Measurements from ENCODE around the gene PRM2.

PRM2 gene

GRCh38 chr16:11248133-11248532 is 28.1 kb downstream of the PRM2 start:
- no peak for DNase-seq (ENCODE audit: low spot score)

DNA sequence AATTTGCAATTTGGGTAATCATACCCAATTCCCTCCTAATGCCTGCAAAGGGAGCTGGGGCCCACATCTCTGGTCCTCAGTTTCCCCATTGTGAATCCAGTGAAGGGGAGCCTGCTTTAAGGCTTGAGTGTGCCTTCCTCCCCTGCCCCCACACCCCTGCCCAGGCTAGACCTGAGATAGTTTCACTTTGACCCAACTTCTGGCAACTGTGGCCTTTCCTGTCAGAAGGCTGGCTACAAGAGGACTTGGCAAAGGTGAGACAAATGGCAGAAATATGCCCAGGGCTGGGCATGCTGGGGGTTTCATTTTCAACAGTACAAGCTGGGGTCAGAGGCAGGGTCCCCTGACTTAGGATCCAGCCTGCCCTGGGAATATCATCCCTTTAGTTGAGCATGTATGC is 30.3 kb downstream of the PRM2 start:
- DNase-seq (ENCODE audit: low spot score), result no peak

DNA sequence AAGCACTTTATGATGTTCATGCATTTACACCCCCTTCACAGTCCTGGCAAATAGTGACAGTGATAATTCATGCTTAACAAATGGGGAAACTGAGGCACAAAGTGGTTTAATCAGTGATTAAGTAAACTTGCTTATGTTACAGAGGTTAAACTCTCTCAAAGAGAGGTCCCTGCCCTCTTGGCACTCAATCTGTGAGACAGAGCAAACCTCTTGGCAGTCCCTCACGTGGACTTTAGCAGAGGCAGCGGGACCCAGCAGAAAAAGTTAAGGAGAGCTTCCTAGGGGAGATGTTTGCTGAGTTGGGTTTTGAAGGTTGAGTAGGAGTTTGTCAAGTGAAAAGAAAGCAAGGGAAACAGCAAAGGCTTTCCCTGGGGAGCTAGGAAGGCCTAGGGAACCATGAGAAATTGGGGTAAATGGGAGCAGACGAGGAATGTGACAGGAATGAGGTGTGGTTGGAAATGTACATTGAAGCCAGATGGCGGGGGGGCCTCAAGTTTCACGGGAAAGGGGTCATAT is 31.0 kb downstream of the PRM2 start:
- DNase-seq (ENCODE audit: low spot score), result no peak

DNA sequence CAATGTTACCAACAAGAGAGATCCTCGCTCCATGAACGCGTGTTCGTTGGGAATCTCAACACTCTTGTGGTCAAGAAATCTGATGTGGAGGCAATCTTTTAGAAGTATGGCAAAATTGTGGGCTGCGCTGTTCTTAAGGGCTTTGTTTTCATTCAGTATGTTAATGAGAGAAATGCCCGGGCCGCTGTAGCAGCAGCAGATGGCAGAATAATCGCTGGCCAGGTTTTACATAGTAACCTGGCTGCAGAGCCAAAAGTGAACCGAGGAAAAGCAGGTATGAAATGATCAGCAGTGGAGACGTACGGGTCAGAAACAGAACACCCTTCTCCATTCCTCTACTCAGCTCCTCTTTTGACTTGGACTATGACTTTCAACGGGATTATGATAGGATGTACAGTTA is 33.6 kb downstream of the PRM2 start:
- DNase-seq (ENCODE audit: low spot score), result no peak

DNA sequence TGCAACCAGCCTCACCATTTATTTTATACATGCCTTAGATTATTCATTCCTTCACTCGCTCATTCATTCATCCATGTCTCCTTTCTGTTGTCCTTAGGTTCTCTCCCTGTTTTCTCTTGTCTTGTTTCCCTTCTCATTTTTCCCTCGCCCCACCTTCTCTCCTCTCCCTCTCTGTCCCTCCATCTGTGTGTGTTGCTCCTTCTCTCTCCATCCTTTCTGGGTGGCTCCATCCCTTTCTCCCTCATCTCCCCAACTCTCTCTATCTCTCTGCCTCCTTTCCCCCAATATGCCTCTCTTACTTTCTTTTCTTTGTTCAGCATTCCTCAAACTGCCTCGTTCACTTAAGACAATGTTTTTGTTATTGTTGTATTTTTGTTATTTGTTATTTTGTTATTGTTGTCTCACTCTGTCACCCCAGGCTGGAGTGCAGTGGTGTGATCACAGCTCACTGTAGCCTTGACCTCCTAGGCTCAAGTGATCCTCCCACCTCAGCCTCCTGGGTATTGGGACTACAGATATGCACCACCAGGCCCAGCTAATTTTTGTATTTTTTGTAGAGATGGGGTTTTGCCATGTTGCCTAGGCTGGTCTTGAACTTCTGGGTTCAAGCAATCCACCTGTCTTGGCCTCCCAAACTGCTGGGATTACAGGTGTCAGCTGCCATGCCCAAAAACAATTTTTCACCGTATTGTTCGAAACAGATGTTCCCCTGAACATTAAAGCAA is 34.6 kb downstream of the PRM2 start:
- DNase-seq (ENCODE audit: low spot score), result no peak

GRCh38 chr16:11240636-11241473 is 35.4 kb downstream of the PRM2 start:
- no peak for DNase-seq (ENCODE audit: low spot score)

DNA sequence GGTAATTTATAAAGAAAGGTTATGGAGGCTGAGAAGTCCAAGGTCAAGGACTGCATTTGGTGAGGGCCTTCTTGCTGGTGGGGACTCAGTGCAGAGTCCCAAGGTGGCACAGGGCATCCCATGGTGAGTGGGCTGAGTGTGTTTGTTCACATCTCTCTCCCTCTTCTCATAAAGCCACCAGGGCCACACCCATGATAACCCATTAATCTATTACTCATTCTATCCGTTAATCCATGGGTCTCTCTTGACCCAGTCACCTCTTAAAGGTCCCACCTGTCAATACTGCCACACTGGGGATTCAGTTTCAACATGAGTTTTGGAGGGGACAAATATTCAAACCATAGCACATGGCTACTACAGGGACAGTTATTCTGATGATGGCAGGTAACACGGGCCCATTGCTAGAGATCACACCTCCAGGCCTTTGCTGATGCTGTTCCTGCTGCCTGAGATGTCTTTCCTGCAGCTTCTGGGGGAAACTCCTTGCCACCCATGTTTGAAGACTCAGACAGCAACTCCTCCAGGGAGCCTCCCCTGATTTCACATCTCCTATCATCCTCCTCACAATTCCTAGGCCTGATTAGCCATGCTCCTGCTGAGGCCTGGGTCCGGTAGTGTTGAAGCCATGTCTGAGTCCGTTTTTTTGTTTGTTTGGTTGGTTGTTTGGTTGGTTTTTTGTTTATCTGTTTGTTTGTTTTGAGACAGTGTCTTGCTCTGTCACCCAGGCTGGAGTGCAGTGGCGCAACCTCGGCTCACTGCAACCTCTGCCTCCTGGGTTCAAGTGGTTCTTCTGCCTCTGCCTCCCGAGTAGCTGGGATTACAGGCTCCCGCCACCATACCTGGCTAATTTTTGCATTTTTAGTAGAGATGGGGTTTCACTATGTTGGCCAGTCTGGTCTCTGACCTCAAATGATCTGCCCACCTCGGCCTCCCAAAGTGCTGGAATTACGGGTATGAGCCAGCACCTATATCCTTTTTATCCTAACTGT is 36.3 kb downstream of the PRM2 start:
- DNase-seq (ENCODE audit: low spot score), result no peak

- no peak for DNase-seq (ENCODE audit: low spot score)
Measured at GRCh38 chr16:11238272-11239202, 37.7 kb downstream of the PRM2 start.

- no peak for DNase-seq (ENCODE audit: low spot score)
Measured at GRCh38 chr16:11236461-11237254, 39.6 kb downstream of the PRM2 start.

GRCh38 chr16:11235703-11235991 is 40.6 kb downstream of the PRM2 start:
- DNase-seq (ENCODE audit: low spot score), result no peak

DNA sequence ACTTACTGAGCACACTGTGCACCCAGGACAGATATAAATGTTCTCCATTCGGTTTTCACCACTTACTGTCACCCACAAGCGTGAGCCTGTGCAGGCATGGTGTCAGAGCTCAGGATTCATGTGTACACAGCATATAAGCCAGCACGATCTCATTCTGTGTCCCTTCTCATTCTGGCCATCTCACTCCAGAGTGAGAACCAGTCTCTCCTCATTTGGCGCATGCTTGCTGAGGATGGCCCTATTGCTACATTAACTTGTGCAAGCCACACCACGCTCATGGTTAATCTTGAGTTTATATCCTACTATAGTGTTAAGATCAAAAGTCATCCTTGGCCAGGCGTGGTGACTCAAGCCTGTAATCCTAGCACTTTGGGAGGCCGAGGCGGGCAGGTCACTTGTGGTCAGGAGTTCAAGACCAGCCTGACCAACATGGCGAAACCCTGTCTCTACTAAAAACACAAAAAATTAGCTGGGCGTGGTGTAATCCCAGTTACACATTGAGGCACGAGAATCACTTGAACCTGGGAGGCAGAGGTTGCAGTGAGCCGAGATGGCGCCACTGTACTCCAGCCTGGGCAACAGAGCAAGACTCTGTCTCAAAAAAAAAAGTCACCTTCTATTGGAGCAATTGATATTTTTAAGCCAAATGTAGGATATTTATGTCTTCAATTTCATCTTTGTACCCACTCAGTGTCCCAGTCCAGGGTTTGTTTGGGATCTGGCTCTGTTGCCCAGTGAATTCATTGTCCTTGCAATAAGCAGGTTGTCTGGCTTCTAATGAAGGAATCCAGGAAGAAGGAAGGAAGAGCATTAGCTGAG is 41.2 kb downstream of the PRM2 start:
- DNase-seq (ENCODE audit: low spot score), result no peak

GRCh38 chr16:11233727-11234376 is 42.4 kb downstream of the PRM2 start:
- no peak for DNase-seq (ENCODE audit: low spot score)

GRCh38 chr16:11232852-11233726 is 43.2 kb downstream of the PRM2 start:
- no peak for DNase-seq (ENCODE audit: low spot score)

GRCh38 chr16:11232302-11232851 is 43.9 kb downstream of the PRM2 start:
- DNase-seq (ENCODE audit: low spot score), result no peak

DNA sequence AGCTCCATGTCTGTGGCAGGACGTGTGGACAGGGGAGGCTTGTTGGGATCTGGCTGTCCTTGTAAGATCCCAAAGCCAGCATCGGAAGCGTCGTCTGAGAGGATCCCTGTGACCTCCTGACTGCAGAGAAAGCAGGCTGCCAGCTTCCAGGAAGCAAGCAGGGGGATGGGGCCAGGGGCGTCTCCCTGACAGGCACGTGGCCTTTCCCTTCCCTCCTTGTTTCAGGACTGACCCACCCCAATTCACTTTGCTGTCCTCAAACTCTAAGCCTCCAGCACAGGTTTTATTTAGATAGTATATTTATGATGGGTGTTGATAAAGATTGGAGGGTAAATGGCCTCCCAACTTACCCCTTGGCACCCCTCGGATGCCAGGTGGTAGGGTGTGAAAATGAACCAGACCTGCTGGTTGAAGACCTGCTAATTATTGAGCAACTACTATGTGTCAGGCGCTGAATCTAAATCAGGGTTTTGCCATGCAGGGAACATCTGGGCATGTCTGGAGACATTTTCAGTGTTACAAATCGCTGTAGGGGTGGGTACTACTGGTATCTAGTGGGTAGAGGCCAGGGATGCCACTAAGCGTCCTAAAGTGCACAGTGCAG is 44.8 kb downstream of the PRM2 start:
- DNase-seq (ENCODE audit: low spot score), result no peak

DNA sequence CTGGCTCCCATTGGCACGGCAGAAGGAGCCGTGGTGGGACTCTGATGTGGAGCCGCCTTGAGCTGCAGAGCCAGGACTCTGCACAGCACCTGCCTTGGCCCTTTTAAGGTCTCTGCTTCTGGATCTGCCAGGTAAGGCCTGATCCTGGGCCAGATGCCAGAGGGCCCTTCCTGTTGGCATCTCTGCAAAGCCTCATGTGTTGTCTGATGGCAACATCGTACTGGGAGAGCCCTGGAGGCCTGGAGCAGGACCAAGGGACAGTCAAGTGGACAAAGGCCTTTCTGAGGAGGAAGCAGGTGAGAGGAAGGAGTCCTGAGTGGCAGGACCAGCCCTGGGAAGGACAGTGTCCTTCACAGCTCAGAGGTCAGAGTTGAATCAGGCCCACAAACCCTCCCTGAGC is 46.4 kb downstream of the PRM2 start:
- no peak for DNase-seq (ENCODE audit: low spot score)

GRCh38 chr16:11229432-11229831 is 46.8 kb downstream of the PRM2 start:
- no peak for DNase-seq (ENCODE audit: low spot score)

All from HuH-7.5 (cell line).